PC-3 (cell line): ENCODE results near the gene RHBDD1.

Experiments used
- EZH2phosphoT487 ChIP-seq: fragments of 300-600 bp; sonication (generic); IDR thresholded peaks from 2 replicates; pipeline ENCODE4 v1.6.1; 2018; ENCODE audit warnings: mild to moderate bottlenecking, antibody characterized with exemption, low read length, borderline replicate concordance
- TF ChIP-seq, protein P1 (sequence below): fragments of 300-600 bp; sonication (generic); conservative IDR thresholded peaks from 2 replicates; pipeline ENCODE4 v1.5.1; 2017; ENCODE audit warnings: antibody characterized with exemption, low read depth, mild to moderate bottlenecking, low read length

DNA sequence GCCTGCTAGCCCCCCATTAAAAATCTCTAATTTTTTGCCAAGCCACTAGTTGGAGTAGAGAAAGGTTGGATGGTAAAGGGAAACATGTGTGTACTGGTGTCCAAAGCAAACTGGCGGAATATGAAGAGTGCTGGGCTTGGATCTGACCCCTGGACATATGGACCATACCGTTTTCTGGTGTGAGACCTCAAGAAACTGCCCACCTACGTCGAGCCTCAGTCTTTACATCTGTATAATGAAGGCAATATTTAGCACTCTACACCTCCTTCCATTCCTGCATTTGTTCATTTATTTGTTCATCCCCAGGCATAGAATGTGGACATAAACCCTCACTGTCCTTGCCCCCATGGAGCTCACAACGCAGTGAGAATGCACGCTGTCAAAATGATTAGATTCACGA is 142.4 kb downstream of the RHBDD1 start:
- TF ChIP-seq EZH2phosphoT487 = no peak
- TF ChIP-seq, protein P1, sequence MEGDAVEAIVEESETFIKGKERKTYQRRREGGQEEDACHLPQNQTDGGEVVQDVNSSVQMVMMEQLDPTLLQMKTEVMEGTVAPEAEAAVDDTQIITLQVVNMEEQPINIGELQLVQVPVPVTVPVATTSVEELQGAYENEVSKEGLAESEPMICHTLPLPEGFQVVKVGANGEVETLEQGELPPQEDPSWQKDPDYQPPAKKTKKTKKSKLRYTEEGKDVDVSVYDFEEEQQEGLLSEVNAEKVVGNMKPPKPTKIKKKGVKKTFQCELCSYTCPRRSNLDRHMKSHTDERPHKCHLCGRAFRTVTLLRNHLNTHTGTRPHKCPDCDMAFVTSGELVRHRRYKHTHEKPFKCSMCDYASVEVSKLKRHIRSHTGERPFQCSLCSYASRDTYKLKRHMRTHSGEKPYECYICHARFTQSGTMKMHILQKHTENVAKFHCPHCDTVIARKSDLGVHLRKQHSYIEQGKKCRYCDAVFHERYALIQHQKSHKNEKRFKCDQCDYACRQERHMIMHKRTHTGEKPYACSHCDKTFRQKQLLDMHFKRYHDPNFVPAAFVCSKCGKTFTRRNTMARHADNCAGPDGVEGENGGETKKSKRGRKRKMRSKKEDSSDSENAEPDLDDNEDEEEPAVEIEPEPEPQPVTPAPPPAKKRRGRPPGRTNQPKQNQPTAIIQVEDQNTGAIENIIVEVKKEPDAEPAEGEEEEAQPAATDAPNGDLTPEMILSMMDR = no peak
